ENCODE measurements around the gene EFHC1. TPM values are rescaled to one million over a fixed set of nuclear protein-coding genes. Genes with fewer than 3 reads are reported as not detected.
A peak's percentile ranks its signal among the peaks of the same experiment; 100 is the strongest.

Gene EFHC1
- polyA plus RNA-seq, 1 experiment, result 59.8 TPM

DNA sequence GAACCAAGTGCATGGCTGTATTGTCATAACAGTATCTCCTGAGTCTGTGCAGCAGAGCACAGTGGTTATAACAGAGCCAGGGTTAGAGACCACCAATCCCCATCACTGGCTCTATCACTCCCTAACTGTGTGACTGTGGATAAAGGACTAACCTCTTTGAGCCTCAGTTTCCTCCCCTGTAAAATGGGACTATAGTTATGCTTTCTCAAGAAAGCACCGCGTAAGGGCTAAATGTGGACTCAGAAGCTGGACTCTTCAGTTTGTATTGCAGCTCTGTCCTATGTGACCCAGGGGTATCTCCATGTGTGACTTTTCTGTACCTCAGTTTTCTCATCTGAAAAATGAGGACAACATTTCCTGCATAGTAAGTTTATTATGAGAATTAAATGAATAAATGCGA lies 96.8 kb downstream of the EFHC1 start:
- TF ChIP-seq, protein P1, sequence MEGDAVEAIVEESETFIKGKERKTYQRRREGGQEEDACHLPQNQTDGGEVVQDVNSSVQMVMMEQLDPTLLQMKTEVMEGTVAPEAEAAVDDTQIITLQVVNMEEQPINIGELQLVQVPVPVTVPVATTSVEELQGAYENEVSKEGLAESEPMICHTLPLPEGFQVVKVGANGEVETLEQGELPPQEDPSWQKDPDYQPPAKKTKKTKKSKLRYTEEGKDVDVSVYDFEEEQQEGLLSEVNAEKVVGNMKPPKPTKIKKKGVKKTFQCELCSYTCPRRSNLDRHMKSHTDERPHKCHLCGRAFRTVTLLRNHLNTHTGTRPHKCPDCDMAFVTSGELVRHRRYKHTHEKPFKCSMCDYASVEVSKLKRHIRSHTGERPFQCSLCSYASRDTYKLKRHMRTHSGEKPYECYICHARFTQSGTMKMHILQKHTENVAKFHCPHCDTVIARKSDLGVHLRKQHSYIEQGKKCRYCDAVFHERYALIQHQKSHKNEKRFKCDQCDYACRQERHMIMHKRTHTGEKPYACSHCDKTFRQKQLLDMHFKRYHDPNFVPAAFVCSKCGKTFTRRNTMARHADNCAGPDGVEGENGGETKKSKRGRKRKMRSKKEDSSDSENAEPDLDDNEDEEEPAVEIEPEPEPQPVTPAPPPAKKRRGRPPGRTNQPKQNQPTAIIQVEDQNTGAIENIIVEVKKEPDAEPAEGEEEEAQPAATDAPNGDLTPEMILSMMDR (IDR thresholded peaks at IDR 0.05; ENCODE audit: low read depth, low read length), result no peak
- DNase-seq (ENCODE audit: low read depth, low spot score), result no peak
- Histone ChIP-seq H3K27me3 (ENCODE audit: control insufficient read depth, insufficient read depth, low read length) (no peaks in the 10 kb centered on the region), H3K9me3 (ENCODE audit: control insufficient read depth, insufficient read depth, low read length) (no peaks in the 10 kb centered on the region), H3K27ac (ENCODE audit: low read depth, low read length) (no peak overlapping the region), H3K4me3 (ENCODE audit: low read depth, low read length) (no peak overlapping the region)
- POLR2A ChIA-PET, result interaction anchor here (0.8 to 1.2 kb wide), 4 partner anchors 22 to 97 kb away, joined by 3 to 4 read pairs (median 3); partner anchors contain the start of gene EFHC1
- CTCF ChIA-PET, result no interaction called here

GRCh38 chr6:52517502-52518278 lies 97.5 kb downstream of the EFHC1 start:
- ChIA-PET CTCF (no interaction called here), POLR2A (interaction anchor here (0.8 to 1.2 kb wide), 4 partner anchors 21 to 98 kb away, joined by 3 to 4 read pairs (median 3); partner anchors contain the start of gene EFHC1)
- DNase-seq (ENCODE audit: low read depth, low spot score), result peak; percentile 89
- peak overlapping the region; percentile 98 for H3K27ac ChIP-seq (ENCODE audit: low read depth, low read length)
- H3K9me3 ChIP-seq (ENCODE audit: control insufficient read depth, insufficient read depth, low read length), result no peaks in the 10 kb centered on the region
- H3K27me3 ChIP-seq (ENCODE audit: control insufficient read depth, insufficient read depth, low read length), result no peaks in the 10 kb centered on the region
- H3K4me3 ChIP-seq (ENCODE audit: low read depth, low read length), result peak overlapping the region; percentile 38
- TF ChIP-seq, protein P1 (IDR thresholded peaks at IDR 0.05; ENCODE audit: low read depth, low read length), result no peak

DNA sequence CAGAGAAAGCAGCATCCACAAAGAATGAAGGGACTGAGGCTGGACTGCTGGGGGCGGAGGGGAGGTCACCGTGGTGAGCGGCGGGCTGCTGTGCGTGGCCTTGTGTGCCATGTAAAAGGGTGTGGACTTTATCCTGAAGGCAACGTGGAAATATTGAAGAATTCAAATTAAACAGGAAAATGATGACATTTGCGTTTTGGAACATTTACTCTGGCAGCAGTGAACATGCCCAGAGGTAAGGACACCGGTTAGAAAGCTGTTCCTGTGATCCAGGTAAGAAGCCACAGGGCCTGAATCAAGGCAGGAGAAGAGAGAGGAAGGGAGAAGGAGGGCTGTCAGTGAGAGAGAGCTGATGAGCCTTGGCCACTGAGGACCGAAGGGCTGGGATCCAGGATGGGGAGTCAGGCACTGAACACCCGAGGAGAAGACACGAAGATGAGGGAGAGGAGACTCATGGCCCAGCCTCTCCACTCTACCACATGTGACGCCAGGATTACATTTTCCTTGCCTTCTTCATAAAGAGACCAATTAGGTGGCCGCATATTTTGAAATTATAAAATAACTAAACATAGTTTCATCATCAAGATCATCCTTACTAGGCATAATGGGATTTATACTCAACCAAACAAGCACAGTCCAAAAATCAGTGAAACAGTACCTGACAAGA lies 98.3 kb downstream of the EFHC1 start:
- no peaks in the 10 kb centered on the region for H3K27me3 ChIP-seq (ENCODE audit: control insufficient read depth, insufficient read depth, low read length)
- H3K4me3 ChIP-seq (ENCODE audit: low read depth, low read length), result no peak overlapping the region
- peak overlapping the region; percentile 98 for H3K27ac ChIP-seq (ENCODE audit: low read depth, low read length)
- POLR2A ChIA-PET, result interaction anchor here (1.1 to 1.2 kb wide), 2 partner anchors 21 to 49 kb away, joined by 3 to 4 read pairs; no protein-coding TSS in a partner anchor
- TF ChIP-seq, protein P1 (IDR thresholded peaks at IDR 0.05; ENCODE audit: low read depth, low read length), result no peak
- no peak for DNase-seq (ENCODE audit: low read depth, low spot score)
- CTCF ChIA-PET, result no interaction called here
- H3K9me3 ChIP-seq (ENCODE audit: control insufficient read depth, insufficient read depth, low read length), result no peaks in the 10 kb centered on the region

DNA sequence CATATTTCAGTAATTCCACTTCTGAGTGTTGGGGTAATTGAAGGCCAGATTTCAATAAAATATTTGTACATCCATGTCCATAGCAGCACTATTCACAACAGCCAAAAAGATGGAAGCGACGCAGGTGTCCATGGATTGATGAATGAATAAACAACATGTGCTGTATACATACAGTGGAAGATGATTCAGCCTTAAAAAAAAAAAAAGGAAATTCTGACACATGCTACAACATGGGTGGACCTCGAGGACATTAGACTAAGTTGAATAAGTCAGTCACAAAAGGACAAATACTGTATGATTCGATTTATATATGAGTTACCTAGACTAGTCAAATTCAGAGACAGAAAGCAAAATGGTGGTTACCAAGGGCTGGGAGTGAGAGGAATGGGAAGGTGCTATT lies 99.5 kb downstream of the EFHC1 start:
- H3K27me3 ChIP-seq (ENCODE audit: control insufficient read depth, insufficient read depth, low read length), result no peaks in the 10 kb centered on the region
- H3K27ac ChIP-seq (ENCODE audit: low read depth, low read length), result no peak overlapping the region
- ChIA-PET POLR2A (no interaction called here), CTCF (no interaction called here)
- no peak overlapping the region for H3K4me3 ChIP-seq (ENCODE audit: low read depth, low read length)
- no peaks in the 10 kb centered on the region for H3K9me3 ChIP-seq (ENCODE audit: control insufficient read depth, insufficient read depth, low read length)
- TF ChIP-seq, protein P1 (IDR thresholded peaks at IDR 0.05; ENCODE audit: low read depth, low read length), result no peak
- no peak for DNase-seq (ENCODE audit: low read depth, low spot score)

Measured in AG04450 (cell line).